Caco-2 (cell line): ENCODE results near the gene FBXO38. TPM values are rescaled to one million over a fixed set of nuclear protein-coding genes. Genes with fewer than 3 reads are reported as not detected.

Source experiments
- BruUV-seq: library from RNA; stranded (reverse); fragments of 400-500 nt; replicated peaks from 2 replicates; lab custom pipeline; 2021; lab: Mats Ljungman, UMichigan
- CTCF ChIA-PET: fragments of 300-600 bp; sonication (Branson Sonifier 250); formaldehyde crosslinking; loops from one replicate; lab custom pipeline; 2022; ENCODE audit warnings: antibody characterized with exemption; lab: Charles Lee
- POLR2A ChIA-PET: fragments of 300-600 bp; sonication (Branson Sonifier 250); formaldehyde crosslinking; loops from one replicate; lab custom pipeline; 2022; ENCODE audit warnings: antibody characterized with exemption; lab: Charles Lee
- DNase-seq, 2 experiments: peaks; one replicate each; pipeline versions ENCODE4 v3.0.0 to v3.0.0-alpha.2; 2020 to 2022
- H3K27me3 ChIP-seq: replicated peaks from 2 replicates; pipeline ENCODE4 v1.6.0; 2011; ENCODE audit warnings: low read length; ENCODE audit not compliant: control insufficient read depth, insufficient read depth
- H3K36me3 ChIP-seq: 2 replicates; pipeline ENCODE4 v1.5.1; 2011; ENCODE audit warnings: low read length; ENCODE audit not compliant: control insufficient read depth, insufficient read depth
- H3K4me1 ChIP-seq: fragments of 250-450 bp; sonication (Bioruptor Pico); 2 replicates; pipeline ENCODE4 v1.5.1; 2020; ENCODE audit warnings: mild to moderate bottlenecking
- H3K4me3 ChIP-seq: 2 replicates; pipeline ENCODE4 v1.5.1; 2011; ENCODE audit warnings: low read depth, mild to moderate bottlenecking, control low read depth, low read length
- H3K9me3 ChIP-seq: fragments of 250-450 bp; sonication (Bioruptor Pico); 2 replicates; pipeline ENCODE4 v1.5.1; 2020; ENCODE audit warnings: mild to moderate bottlenecking, moderate library complexity
- H3K27ac Mint-ChIP-seq: one replicate; pipeline ENCODE4 v1.8.0; 2022; ENCODE audit warnings: mixed read lengths; ENCODE audit not compliant: unreplicated experiment
- H3K27me3 Mint-ChIP-seq: one replicate; pipeline ENCODE4 v1.8.0; 2022; ENCODE audit warnings: mixed read lengths; ENCODE audit not compliant: insufficient read depth, unreplicated experiment
- H3K36me3 Mint-ChIP-seq: one replicate; pipeline ENCODE4 v1.8.0; 2022; ENCODE audit warnings: mild to moderate bottlenecking, mixed read lengths; ENCODE audit not compliant: insufficient read depth, unreplicated experiment
- H3K4me1 Mint-ChIP-seq: one replicate; pipeline ENCODE4 v1.8.0; 2022; ENCODE audit warnings: low read depth, mixed read lengths; ENCODE audit not compliant: unreplicated experiment
- H3K4me3 Mint-ChIP-seq: one replicate; pipeline ENCODE4 v1.8.0; 2022; ENCODE audit warnings: mild to moderate bottlenecking, moderate library complexity, mixed read lengths; ENCODE audit not compliant: unreplicated experiment
- H3K9me3 Mint-ChIP-seq: one replicate; pipeline ENCODE4 v1.8.0; 2022; ENCODE audit warnings: mixed read lengths; ENCODE audit not compliant: unreplicated experiment
- intact Hi-C: fragments of 100-400 bp; cut with micrococcal nuclease; formaldehyde crosslinking; loops from one replicate; pipeline ENCODE4 v1.10.0; 2022; ENCODE audit not compliant: unreplicated experiment
- total RNA-seq: library from RNA; stranded (reverse); gene quantifications from 2 replicates; pipeline ENCODE4 v1.2.3, GENCODE V29; 2022
- TF ChIP-seq, protein P1 (sequence below), 2 experiments: fragments of 200-600 bp in 1 of 2; IDR thresholded peaks; 1 replicate in 1 of 2; 2 replicates in 1 of 2; pipeline versions ENCODE4 v1.5.1 to v1.8.0; 2011 to 2022; ENCODE audit warnings: antibody characterized with exemption in 1 of 2, control low read depth in 1 of 2, inconsistent platforms in 1 of 2, low read depth in 1 of 2, low read length in 1 of 2, mild to moderate bottlenecking in 1 of 2, moderate library complexity in 1 of 2; ENCODE audit not compliant: insufficient read depth in 1 of 2, severe bottlenecking in 1 of 2, unreplicated experiment in 1 of 2

Gene FBXO38
- total RNA-seq, 1 experiment from 2014 or later: 36.7 TPM

DNA sequence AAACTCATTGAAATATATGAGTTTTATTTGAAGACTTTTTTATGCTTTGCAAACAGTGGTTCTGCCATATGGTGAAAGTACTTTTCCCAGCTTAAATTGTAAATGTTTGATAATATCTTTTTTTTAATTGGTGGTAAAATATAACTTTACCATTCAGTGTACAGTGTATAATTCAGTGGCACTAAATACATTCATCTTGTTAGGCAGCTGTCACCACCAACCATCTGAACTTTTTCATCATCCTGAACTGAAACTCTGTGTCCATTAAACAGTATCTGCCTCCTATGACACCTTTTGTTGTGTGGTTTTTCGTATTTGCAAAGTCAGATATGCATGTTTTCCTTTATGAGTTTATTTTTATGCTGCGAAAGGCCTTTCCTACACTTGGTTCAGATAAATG, 45.1 kb downstream of the FBXO38 start:
- Histone ChIP-seq H3K27me3 (no peaks in the 10 kb centered on the region), H3K4me1 (no peaks in the 10 kb centered on the region), H3K4me3 (no peak overlapping the region), H3K36me3 (no peaks in the 10 kb centered on the region; the same call in none of the 2 replicates), H3K9me3 (no peaks in the 10 kb centered on the region)
- Mint-ChIP-seq H3K4me1 (no peaks in the 10 kb centered on the region), H3K36me3 (peaks cover 63% of the 10 kb centered on the region), H3K4me3 (no peak overlapping the region), H3K27ac (no peak overlapping the region), H3K27me3 (no peaks in the 10 kb centered on the region), H3K9me3 (no peaks in the 10 kb centered on the region)
- no TSS peak for BruUV-seq
- TF ChIP-seq, protein P1, sequence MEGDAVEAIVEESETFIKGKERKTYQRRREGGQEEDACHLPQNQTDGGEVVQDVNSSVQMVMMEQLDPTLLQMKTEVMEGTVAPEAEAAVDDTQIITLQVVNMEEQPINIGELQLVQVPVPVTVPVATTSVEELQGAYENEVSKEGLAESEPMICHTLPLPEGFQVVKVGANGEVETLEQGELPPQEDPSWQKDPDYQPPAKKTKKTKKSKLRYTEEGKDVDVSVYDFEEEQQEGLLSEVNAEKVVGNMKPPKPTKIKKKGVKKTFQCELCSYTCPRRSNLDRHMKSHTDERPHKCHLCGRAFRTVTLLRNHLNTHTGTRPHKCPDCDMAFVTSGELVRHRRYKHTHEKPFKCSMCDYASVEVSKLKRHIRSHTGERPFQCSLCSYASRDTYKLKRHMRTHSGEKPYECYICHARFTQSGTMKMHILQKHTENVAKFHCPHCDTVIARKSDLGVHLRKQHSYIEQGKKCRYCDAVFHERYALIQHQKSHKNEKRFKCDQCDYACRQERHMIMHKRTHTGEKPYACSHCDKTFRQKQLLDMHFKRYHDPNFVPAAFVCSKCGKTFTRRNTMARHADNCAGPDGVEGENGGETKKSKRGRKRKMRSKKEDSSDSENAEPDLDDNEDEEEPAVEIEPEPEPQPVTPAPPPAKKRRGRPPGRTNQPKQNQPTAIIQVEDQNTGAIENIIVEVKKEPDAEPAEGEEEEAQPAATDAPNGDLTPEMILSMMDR (IDR thresholded peaks at IDR 0.05; ENCODE audit: insufficient read depth in 1 of 2, low read depth in 1 of 2, low read length in 1 of 2, severe bottlenecking in 1 of 2, unreplicated experiment in 1 of 2): no peak
- DNase-seq: no peak
- CTCF ChIA-PET: no interaction called here
- intact Hi-C loops: no loop called here
- POLR2A ChIA-PET: no interaction called here

DNA sequence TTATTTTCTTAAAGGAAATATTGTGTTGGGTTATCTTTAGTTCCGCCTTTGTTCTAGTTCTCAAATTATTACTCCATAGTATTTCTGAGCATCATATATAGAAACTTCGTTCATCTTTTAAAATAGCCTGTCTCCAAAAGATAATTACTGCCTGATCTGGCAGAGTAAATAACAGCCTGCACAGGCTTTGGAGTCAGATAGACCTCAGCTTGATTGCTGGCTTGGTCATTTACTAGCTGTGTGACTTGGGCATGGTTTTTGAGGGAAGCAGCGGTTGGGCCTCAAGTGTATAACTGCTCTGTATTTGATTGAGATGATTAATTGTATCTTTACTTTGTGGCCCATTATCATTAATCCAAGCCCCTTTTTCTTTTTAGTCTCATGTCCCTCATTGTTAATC, 50.1 kb downstream of the FBXO38 start:
- Histone ChIP-seq H3K4me1 (no peaks in the 10 kb centered on the region), H3K9me3 (no peaks in the 10 kb centered on the region), H3K36me3 (no peaks in the 10 kb centered on the region; the same call in 1 of the 2 replicates), H3K4me3 (no peak overlapping the region), H3K27me3 (no peaks in the 10 kb centered on the region)
- TF ChIP-seq, protein P1 (IDR thresholded peaks at IDR 0.05; ENCODE audit: insufficient read depth in 1 of 2, low read depth in 1 of 2, low read length in 1 of 2, severe bottlenecking in 1 of 2, unreplicated experiment in 1 of 2): no peak
- ChIA-PET POLR2A (no interaction called here), CTCF (no interaction called here)
- intact Hi-C loops: no loop called here
- Mint-ChIP-seq H3K4me1 (no peaks in the 10 kb centered on the region), H3K9me3 (no peaks in the 10 kb centered on the region), H3K27ac (no peak overlapping the region), H3K4me3 (no peak overlapping the region), H3K36me3 (peaks cover 53% of the 10 kb centered on the region), H3K27me3 (no peaks in the 10 kb centered on the region)
- no peak for DNase-seq
- no TSS peak for BruUV-seq

DNA sequence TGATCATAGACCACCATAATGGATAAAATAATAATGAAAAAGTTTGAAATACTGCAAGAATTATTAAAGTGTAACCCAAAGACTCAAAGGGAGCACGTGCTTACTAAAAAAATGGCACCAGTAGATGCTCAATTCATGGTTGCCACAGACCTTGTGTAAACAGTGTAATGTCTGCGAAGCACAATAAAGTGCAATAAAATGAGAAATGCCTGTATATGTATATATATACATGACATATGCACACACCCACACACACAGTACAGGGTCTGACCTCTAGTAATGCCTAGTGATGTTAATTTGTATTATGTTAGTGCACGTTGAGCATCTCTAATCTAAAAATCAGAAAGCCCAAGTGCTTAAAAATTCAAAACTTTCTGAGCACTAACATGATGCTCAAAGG, 52.3 kb downstream of the FBXO38 start:
- H3K36me3 ChIP-seq: no peaks in the 10 kb centered on the region; the same call in 1 of the 2 replicates
- POLR2A ChIA-PET: no interaction called here

More for the DNA sequence above, 52.3 kb downstream of the FBXO38 start:
- TF ChIP-seq, protein P1 (IDR thresholded peaks at IDR 0.05; ENCODE audit: insufficient read depth in 1 of 2, low read depth in 1 of 2, low read length in 1 of 2, severe bottlenecking in 1 of 2, unreplicated experiment in 1 of 2): no peak
- no peak overlapping the region for H3K27ac Mint-ChIP-seq
- DNase-seq: no peak
- H3K27me3 ChIP-seq: no peaks in the 10 kb centered on the region
- CTCF ChIA-PET: no interaction called here
- H3K36me3 Mint-ChIP-seq: peaks cover 63% of the 10 kb centered on the region
- no peaks in the 10 kb centered on the region for H3K4me1 Mint-ChIP-seq
- no peaks in the 10 kb centered on the region for H3K9me3 ChIP-seq
- no peak overlapping the region for H3K4me3 ChIP-seq
- no peaks in the 10 kb centered on the region for H3K4me1 ChIP-seq
- H3K9me3 Mint-ChIP-seq: no peaks in the 10 kb centered on the region
- H3K27me3 Mint-ChIP-seq: no peaks in the 10 kb centered on the region
- BruUV-seq: no TSS peak
- H3K4me3 Mint-ChIP-seq: no peak overlapping the region
- intact Hi-C loops: no loop called here
